GM12878 (cell line): ENCODE results near the gene C2.

Experiments used
- BRCA1 ChIP-seq: IDR thresholded peaks from 2 replicates; pipeline ENCODE4 v1.6.1; 2011; ENCODE audit warnings: low read depth, low read length, improper control_type of control experiment
- CTCF ChIP-seq, 3 experiments: IDR thresholded peaks in 2 of 3; conservative IDR thresholded peaks in 1 of 3; 2 replicates each; pipeline ENCODE4 v1.5.1; 2011; ENCODE audit warnings: low read depth in 3 of 3, low read length in 3 of 3, mild to moderate bottlenecking in 3 of 3, control low read depth in 2 of 3, moderate library complexity in 2 of 3, inconsistent platforms in 1 of 3, mixed read lengths in 1 of 3; ENCODE audit not compliant: control insufficient read depth in 2 of 3, insufficient read depth in 1 of 3; ENCODE audit errors: extremely low read depth in 1 of 3
- EZH2 ChIP-seq: IDR thresholded peaks from 2 replicates; pipeline ENCODE4 v1.6.1; 2012; ENCODE audit warnings: low read depth, mild to moderate bottlenecking, control low read depth, inconsistent platforms, low read length, borderline replicate concordance; ENCODE audit not compliant: control insufficient read depth
- IKZF2 ChIP-seq, 2 experiments: fragments of 450-650 bp; IDR thresholded peaks; 2 replicates each; pipeline ENCODE4 v1.6.1; 2017; ENCODE audit warnings: mild to moderate bottlenecking in 2 of 2, moderate library complexity in 2 of 2
- MEF2A ChIP-seq: IDR thresholded peaks from 2 replicates; pipeline ENCODE4 v1.6.1; 2011; ENCODE audit warnings: low read depth, mild to moderate bottlenecking, low read length, moderate library complexity; ENCODE audit not compliant: insufficient read depth
- MYC ChIP-seq: IDR thresholded peaks from 2 replicates; pipeline ENCODE4 v1.6.1; 2011; ENCODE audit warnings: mild to moderate bottlenecking, low read length, moderate library complexity, inconsistent platforms; ENCODE audit not compliant: insufficient read depth, insufficient replicate concordance, insufficient read length, severe bottlenecking
- NR2C2 ChIP-seq: IDR thresholded peaks from 2 replicates; pipeline ENCODE4 v1.6.1; 2011; ENCODE audit warnings: borderline replicate concordance, low read depth; ENCODE audit not compliant: control insufficient read depth, insufficient read length
- NRF1 ChIP-seq: conservative IDR thresholded peaks from 2 replicates; pipeline ENCODE4 v1.6.1; 2011; ENCODE audit warnings: mild to moderate bottlenecking, low read depth, low read length, improper control_type of control experiment
- POLR2A ChIP-seq: IDR thresholded peaks from 2 replicates; pipeline ENCODE4 v1.6.1; 2011; ENCODE audit warnings: low read depth, mild to moderate bottlenecking, low read length
- POLR2AphosphoS2 ChIP-seq: IDR thresholded peaks from 2 replicates; pipeline ENCODE4 v1.6.1; 2011; ENCODE audit warnings: low read depth, mild to moderate bottlenecking, low read length, improper control_type of control experiment, moderate library complexity
- POLR2AphosphoS5 ChIP-seq: IDR thresholded peaks from 2 replicates; pipeline ENCODE4 v1.6.1; 2011; ENCODE audit warnings: mild to moderate bottlenecking, low read length, inconsistent platforms
- RCOR1 ChIP-seq: conservative IDR thresholded peaks from 2 replicates; pipeline ENCODE4 v1.6.1; 2012; ENCODE audit warnings: low read depth, low read length, improper control_type of control experiment
- USF2 ChIP-seq: IDR thresholded peaks from 2 replicates; pipeline ENCODE4 v1.6.1; 2011; ENCODE audit warnings: low read depth, low read length, improper control_type of control experiment, borderline replicate concordance
- TF ChIP-seq, protein P1 (sequence below): fragments of 450-650 bp; IDR thresholded peaks from 2 replicates; pipeline ENCODE4 v1.6.1; 2017; ENCODE audit warnings: mild to moderate bottlenecking, moderate library complexity

DNA sequence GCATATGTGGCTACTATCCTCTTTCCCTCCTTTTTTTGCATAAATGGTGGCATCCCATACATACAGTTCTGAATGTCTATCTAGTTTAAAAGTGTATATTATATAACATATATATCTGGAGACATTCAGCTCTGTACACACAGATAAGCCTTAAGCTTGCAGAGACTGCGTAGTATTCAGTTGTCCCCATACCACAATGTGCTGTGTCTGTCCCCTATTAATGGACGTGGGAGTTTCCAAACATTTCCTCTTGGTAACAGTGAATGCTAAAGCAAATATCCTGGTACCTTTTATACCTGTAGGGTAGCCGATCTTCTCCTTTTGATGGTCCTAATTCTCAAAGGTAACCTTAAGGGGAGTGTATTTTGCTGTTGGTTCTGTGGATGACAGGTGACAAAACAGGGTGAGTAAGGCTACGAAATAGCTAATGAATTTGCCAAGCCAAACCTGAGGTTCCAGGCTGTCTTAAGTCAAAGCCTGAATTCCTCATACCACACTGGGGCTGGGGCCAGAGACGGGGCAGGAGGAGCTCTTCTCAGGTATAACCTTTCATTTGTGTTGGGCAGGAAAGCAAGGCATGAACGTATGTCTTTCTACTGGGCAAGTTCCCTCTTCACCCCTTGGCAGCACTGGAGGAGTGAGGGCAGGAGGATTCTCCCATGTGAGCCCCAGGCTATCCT lies 7.8 kb upstream of the C2 start:
- no peak for TF ChIP-seq CTCF (IDR thresholded peaks at IDR 0.05 in 2 of 3, conservative IDR thresholded peaks at IDR 0.05 in 1 of 3; ENCODE audit: control insufficient read depth in 2 of 3, extremely low read depth in 1 of 3, insufficient read depth in 1 of 3, low read depth in 3 of 3, low read length in 3 of 3)
- no peak for TF ChIP-seq RCOR1
- TF ChIP-seq POLR2A, result no peak
- TF ChIP-seq USF2, result no peak
- no peak for TF ChIP-seq POLR2AphosphoS5
- no peak for TF ChIP-seq BRCA1
- no peak for TF ChIP-seq NR2C2
- TF ChIP-seq, protein P1, sequence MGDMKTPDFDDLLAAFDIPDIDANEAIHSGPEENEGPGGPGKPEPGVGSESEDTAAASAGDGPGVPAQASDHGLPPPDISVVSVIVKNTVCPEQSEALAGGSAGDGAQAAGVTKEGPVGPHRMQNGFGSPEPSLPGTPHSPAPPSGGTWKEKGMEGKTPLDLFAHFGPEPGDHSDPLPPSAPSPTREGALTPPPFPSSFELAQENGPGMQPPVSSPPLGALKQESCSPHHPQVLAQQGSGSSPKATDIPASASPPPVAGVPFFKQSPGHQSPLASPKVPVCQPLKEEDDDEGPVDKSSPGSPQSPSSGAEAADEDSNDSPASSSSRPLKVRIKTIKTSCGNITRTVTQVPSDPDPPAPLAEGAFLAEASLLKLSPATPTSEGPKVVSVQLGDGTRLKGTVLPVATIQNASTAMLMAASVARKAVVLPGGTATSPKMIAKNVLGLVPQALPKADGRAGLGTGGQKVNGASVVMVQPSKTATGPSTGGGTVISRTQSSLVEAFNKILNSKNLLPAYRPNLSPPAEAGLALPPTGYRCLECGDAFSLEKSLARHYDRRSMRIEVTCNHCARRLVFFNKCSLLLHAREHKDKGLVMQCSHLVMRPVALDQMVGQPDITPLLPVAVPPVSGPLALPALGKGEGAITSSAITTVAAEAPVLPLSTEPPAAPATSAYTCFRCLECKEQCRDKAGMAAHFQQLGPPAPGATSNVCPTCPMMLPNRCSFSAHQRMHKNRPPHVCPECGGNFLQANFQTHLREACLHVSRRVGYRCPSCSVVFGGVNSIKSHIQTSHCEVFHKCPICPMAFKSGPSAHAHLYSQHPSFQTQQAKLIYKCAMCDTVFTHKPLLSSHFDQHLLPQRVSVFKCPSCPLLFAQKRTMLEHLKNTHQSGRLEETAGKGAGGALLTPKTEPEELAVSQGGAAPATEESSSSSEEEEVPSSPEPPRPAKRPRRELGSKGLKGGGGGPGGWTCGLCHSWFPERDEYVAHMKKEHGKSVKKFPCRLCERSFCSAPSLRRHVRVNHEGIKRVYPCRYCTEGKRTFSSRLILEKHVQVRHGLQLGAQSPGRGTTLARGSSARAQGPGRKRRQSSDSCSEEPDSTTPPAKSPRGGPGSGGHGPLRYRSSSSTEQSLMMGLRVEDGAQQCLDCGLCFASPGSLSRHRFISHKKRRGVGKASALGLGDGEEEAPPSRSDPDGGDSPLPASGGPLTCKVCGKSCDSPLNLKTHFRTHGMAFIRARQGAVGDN, result no peak
- TF ChIP-seq EZH2, result no peak
- TF ChIP-seq NRF1, result no peak
- no peak for TF ChIP-seq POLR2AphosphoS2
- TF ChIP-seq MEF2A, result no peak
- TF ChIP-seq MYC, result no peak
- no peak for TF ChIP-seq IKZF2 (IDR thresholded peaks at IDR 0.05)
